NCI-H748 (cell line): ENCODE results near the gene PTPRD.
A peak's percentile ranks its signal among the peaks of the same experiment; 100 is the strongest.

Experiments used
- DNase-seq: peaks from one replicate; lab custom pipeline; 2025; ENCODE audit not compliant: unreplicated experiment; lab: John Stamatoyannopoulos, UW

Gene PTPRD

DNA sequence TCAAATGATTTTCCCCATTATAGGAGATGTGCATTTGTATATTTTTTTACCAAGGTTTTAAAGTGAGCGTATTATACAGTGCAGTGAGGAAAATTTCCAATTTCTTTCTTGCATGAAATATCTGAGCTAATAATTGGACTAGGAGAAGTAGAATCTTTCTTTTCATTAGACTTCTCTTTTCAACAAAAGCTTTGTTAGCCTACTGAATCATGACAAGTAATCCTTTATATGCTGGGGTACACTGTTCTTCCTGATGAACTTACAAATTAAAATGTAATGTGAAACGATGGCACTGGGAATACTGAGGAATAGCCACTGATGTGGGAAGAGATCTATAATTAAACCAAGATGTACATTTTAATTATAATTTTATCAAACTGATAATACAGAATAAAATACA lies 829.6 kb downstream of the PTPRD start:
- no peak for DNase-seq

DNA sequence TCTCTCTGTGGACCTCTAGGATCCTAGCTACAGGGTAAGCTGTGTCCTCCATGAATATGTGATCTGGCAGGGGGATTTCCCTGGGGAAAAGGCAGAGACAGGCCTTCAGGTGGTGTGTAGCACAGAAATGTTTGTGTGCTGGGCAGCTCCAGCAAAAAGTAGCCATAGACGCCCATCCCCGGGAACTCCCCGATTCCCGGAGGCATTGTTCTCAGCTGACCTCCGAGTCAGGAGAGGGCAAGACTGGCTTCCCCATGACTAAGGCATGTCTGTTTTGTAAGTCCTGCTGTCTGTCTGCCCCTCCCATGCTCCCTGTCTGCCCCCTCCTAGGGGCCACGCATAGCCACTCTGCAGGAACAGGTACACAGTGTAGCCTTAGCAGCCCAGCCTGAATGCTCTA lies 834.5 kb downstream of the PTPRD start:
- no peak for DNase-seq

DNA sequence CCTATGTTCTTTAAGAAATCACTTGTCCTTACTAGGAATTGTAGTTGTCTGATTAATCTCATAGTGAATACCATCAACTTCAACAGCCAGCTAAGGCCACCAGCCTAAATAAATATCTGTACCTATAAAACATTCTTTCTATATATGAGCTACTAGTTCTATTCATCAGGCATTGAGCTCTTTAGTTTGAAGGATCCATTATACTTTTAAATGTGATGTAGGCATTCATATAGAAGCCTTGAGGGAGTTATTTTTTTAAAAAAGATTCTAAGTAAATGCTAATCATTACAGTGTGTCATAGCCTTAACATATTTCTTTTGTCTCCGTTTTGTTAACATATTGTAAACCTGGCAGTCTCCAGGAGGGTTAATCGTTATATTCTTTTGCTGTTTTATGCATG lies 838.3 kb downstream of the PTPRD start:
- no peak for DNase-seq

DNA sequence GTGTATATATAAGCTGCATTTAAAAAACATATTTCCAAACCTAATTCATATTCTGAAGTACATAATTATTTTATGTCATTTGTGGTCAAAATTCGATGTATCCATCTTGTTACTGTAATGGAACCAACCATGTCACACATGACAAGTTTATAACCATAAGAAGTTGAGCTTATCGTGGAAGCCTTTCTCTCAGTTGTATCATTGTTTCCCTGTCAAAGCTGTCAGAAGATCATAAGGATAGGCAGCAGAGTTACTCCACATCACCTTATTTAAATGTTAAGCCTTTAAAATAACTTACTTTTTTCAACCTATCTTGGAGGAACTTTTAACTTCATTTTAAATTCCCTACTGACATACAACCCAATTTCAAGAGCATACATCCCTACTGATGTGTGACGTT lies 841.5 kb downstream of the PTPRD start:
- no peak for DNase-seq

DNA sequence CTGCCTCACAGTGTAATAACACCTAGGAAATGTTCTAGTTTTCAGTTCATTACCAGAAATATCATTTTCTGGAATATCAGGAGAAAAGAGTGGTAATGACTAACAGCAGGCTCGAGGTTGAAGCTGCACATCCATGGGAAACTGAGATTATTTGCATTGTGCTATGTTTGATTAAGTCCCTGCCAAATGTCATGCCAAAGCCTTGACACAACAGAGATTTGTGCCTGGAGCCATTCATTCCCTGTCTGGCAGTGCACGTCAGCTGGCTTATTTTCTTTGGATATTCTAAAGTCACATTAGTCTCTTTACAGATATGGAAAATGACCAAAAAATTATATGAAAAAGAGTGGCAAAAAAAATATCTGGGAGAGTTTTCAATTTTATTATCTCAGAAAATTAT lies 848.0 kb downstream of the PTPRD start:
- DNase-seq = no peak

DNA sequence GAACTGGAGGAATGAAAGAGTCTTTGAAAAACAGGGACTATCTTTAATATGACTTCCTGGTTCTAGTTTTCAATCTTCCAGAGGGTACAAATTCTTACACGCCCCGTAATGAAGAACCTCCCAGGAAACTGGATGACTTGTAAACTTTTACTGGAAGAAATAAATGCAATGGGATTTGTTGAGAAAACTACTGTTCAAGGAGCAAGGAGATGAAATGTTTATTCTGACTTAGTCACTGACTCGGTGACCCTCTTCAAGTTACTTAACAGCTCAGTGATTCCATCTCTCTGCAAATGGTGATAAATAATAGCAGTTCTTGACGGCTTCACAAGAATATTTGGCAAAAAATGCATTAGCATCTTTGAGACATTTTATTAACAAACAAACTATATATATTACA lies 858.6 kb downstream of the PTPRD start:
- DNase-seq = no peak

DNA sequence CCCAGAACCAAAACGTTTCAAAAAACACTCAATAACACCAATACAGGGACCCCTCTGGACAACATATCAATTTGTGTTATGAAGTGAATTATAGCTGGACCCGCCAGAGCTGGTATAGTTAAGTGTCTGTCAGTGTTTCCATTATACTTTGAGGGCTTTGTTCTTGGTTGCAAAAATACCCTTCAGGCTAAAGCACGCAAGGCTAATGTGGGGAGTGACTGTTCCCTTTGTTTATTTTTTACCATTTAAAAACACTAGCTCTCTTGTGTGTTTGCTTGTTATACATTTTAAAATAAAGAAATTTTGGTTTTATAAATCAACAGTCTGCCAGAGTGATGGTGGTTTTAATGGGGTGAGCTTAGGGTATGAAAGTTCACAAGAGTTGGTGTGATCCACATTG lies 859.5 kb downstream of the PTPRD start:
- peak; percentile 50 for DNase-seq

DNA sequence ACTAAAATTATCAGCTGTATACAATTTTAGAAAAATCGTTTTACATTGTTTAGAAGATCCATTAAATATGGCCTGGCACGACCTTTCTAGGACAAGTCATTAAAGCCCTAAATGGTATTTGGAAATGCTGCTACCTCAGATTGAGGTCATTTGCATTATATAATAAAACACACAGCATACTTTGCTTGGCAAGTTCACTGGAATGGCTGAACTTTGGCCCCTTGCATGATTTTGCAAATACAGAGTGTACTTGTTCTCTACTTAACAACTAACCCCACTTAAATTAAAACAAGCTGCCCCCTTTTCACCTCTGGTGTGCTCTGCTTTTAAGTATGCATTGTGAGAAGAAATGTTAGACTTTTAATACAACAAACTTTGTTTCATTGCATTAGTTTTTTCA lies 860.1 kb downstream of the PTPRD start:
- no peak for DNase-seq

DNA sequence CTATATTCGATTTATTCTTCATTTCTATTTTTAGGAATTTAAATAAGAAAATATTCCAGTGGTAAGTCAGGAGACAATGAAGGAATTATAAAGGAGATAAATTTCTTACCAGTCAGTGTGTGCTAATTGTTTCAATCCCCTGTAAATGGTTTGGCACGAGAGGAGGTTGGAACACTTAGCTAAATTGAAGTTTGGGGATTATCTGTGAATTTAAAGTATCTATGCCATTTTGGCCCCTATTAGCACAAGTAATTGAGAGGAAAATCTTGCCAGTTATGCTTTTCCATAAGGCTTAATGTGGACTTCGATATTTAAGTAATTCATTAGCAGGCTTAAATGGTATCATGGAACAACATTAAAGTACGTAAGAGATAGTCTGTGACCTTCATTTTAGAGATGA lies 860.8 kb downstream of the PTPRD start:
- no peak for DNase-seq

DNA sequence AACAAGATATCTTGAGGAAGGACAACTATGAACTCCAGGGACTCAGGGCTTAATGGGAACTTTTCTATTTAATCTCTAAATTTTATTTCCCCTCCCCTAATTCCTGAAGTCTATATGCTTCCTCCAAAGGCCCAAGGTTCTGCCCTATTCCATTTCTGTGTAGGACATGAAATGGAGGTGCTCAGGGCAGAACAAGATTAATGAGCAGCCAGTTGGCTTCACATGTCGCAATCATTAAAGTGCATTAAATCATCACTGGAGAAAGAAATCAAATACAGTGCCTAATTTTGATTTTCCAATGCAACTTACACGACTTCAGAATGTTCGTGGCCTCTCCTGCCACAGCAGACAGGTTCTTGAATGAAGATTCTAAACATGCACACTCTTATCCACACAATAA lies 862.1 kb downstream of the PTPRD start:
- DNase-seq = no peak

DNA sequence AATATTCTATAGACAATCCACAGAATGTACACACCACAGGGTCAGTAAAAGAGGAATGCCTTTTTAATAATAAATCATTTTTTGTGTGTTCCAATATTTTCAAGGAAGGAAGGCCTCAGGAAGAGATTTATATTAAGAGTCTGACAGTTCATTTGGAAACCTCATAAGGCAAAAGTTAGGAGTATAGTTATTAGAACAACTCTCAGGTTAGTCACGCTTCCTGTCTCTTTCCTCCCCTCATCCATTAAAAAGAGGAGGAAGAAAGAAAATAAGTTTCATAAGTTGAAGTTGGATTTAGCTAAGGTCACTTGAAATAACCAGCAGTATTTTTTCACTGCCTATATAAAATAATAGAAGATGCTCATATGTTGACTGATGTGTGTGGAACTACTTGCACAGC lies 863.2 kb downstream of the PTPRD start:
- DNase-seq = no peak

DNA sequence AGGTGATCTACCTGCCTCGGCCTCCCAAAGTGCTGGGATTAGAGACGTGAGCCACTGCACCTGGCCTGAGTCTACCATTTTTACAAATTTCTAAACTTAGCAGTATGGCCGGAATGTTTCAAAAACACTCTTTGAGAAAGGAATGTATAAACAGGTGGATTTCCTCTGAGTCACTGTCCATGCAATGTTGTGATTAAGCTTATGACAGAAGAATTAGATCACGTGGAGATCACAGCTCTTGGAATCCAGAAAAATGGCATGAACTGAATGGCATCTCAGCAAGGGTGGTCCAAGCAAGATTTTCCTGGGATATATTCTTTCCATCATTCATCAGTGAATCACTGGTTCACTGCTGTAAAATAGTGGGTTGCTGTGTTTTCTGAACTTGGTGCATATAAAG lies 865.0 kb downstream of the PTPRD start:
- DNase-seq = no peak

DNA sequence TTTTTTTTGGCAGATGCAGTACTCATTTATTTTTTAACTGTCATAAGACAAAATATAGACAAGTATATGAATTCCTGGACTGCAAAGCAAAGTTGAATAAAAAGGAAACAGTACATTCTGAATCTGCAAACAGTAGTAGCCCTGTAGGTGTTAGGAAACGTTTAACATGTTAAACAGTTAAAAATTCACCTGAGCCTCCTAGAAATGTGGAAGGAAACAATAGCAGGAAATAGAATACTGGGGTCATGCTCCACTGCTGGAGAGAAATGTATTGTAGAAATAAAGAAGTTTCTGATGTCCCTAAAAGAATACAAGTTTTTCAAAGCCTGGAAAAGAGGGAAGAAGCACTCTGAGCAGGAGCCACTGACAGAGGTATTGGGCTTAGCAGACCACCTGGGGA lies 866.0 kb downstream of the PTPRD start:
- no peak for DNase-seq

DNA sequence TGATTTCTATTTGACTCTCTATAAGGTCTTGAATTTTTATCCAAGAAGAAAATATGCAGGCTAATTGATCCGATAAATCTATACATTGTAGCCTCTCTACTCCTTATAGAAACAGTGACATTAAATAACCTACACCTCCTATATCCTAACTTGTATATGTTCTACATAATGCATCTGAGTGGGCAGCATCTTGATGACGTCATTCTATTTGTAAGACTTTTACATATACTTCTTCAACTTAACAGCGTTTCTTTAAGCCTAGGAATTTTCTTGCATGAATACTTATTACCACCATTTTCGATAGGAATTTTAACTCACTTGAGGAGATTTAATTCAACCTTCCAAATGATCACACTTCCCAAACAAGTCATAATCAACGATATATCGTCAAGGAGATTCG lies 869.0 kb downstream of the PTPRD start:
- no peak for DNase-seq

DNA sequence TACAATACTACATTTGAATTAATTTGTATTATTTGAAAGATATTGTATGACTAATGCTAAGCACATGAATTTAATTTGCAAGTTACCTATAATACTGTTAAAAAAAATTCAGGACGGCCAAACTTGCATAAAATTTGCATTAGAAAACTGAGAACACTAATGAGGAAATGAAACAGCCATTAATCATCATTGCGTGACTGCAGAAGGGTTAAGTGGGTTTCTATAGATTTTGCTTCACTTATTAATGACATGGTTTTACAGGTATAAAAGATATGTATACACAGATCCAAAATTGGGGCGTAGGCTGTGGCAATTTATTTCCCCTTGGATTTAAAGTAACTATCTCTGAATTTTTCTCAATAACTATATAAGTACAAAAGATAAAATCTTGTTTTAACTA lies 882.6 kb downstream of the PTPRD start:
- DNase-seq = no peak

DNA sequence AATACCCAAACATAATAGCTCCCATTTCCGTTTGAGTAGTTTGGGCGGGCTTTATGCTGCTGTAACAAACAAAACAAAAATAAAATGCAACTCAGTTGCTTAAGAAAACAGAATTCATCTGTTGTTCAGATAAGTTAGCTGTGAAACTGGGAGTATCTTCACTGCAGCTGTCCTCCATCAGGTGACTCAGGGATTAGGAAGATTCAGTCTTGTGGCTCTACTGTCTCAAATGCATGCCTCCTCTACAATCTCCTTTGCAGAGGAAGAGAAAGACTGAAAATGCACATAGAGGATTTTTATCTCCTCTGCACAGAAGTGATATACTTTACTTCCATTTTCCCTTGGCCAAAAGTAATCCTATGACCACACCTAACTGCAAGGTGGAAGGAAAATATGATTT lies 883.7 kb downstream of the PTPRD start:
- no peak for DNase-seq

DNA sequence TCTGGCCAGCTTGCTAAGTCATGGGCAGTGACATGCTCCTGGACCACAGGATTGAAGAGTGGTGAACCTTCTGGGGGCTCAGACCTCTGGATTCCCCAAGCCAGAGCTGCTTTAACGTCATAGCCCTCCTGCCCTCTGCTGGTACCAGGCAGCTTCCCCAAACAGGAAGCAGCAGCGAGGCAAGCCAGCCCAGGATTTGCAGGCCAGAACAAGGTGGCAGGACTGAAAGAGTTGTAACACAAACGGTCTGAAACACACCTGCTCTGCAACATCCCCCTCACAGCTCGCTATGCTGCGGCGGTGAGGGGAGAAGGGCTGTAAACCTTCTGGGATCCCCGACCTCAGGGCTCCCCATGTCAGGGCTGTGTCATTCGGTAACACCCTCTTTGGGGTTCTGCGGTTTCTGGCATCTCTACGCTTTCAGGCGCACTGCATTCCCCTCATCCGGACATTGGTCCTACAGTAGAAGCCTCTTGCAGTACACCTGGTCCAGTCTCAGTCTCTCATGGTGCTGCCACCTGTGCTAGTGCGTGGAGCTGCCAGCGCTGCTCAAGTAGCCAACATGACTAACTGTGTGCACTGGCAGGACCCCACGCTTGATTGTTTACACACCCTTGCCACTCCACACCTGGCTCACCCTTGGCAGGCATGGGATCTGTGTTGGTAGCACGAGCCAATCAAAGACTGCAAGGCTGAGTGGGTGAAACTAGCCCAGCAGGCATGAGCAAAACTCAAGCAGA lies 893.3 kb downstream of the PTPRD start:
- DNase-seq = no peak

DNA sequence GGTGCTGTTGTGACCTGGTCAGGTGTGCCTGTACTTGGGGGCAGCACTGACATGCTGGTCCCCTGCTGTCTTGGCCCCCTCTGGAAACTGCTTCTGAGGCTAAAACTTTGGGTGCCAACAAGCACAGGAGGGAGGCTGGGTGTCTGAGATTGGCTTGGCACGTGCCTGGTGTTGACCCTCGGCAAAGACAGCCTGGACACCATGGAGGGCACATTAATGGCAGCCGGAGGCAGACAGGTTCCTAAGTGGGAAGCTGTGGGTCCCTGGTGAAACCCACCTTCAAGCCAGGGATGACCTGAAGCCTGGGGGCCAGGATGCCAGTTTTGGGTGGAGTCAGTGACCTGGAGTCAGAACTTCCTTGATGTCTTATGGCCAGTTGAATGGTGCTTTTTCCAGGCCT lies 894.1 kb downstream of the PTPRD start:
- no peak for DNase-seq

DNA sequence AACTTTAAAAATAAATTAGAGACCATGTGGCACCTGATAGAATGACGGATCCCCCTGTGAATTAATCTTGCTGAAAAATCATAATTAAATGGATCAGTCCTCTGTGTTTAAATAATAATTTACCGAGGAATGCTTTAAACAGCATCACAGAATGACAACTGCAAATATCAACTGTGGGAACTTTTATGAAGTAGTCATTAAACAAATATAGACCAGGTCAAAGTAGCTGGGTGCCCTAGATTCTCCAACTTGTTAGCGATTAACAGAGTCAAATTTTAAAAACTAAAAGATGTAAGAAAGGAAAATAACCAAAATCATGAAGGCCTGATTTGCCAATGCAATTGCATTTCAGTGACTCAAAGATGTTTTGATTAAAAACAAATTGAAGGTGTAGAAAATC lies 933.4 kb downstream of the PTPRD start:
- no peak for DNase-seq

DNA sequence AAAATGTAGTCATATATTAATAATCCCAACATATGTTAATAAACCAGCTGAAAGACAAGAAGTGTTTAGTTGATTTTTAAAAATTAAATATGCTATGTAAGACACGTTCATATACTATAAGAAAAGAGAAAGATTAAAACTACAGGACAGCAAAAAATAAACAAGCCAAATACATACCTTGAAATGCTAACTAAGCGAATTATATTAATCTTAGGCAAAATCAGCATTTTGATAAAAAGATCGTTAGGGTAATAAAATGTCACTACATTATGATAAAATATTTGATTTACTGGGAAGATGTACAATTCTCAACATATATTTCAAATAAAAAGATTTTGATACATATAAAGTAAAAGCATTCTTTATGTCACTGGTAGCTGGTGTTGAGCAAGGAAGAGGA lies 938.3 kb downstream of the PTPRD start:
- no peak for DNase-seq

DNA sequence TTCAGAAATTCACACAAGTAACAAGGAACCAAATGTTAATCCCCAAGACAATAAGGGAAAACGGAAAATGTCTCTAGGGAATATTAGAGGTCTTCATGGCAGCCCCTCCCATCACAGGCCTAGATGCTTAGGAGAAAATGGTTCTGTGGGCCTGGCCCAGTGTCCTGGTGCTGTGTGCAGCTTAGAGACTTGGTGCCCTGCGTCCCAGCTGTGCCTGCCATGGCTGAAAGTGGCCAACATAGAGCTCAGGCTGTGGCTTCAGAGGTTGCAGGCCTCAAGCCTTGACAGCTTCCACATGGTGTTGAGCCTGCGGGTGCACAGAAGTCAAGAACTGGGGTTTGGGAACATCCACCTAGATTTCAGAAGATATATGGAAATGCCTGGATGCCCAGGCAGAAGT lies 942.3 kb downstream of the PTPRD start:
- DNase-seq = no peak

DNA sequence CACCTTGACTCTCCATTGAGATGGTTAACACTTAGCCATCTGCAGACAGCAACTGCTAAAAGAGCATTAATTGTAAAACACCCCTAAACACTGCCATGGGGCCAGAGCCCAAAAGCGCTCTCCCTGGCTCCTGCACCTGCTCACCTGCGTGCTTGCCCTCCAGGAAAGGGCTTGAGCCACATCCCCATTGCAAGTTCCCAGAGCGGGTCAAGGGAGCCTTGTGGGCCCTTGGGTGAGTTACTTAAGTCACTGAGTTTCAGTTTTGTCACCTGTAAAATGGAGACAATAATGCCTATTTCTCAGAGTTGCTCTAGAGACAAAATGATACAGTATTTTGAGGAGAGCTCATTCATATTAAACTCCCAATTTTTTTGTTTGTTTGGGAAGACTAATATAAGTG lies 967.8 kb downstream of the PTPRD start:
- no peak for DNase-seq

DNA sequence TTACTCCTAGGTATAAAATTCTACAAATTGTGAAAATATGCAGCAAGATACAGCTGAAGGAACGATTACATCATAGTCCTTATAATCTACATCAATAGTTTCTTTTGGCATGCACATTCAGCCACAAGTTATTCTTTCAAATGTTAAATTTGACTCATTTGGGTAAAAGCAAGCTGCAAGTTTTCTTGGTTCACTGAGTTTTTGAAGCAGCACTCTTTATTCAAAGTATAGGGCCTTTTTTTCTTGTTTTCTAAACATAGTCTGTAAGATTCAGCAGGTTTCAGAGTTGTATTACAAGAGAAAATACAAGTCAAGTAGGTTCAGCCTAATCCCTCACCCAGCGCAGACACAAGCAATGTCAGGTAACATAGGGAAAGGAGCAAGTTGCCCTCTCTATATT lies 981.5 kb downstream of the PTPRD start:
- DNase-seq = no peak

DNA sequence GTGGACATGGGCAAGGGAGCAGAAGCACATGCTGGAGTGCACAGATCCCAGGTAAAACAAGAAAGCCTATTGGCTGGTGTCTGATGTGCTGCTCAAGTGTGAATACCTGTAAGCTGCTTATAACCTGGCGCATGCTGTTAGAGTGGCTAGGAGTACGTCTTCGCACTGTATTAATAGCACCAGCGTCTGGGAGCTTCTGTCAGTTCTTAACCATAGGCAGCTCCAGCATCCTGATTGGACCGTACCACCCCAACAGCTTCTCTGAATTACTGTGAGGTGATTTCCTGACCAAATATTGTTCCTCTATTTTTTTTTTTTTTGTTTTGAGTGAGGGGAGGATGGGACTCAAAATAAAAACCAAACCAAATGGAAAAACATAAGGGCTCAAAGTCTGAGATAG lies 987.6 kb downstream of the PTPRD start:
- DNase-seq = no peak
